Esophagus squamous epithelium (tissue), 5 donors: ENCODE measurements around the gene CARS1. TPM values are rescaled to one million over a fixed set of nuclear protein-coding genes. Genes with fewer than 3 reads are reported as not detected.

ENCODE experiments used
- DNase-seq: peaks from one replicate; lab custom pipeline; 2025; lab: John Stamatoyannopoulos, UW
- H3K27ac ChIP-seq, 4 donors: fragments of 200-600 bp; sonication (generic); one replicate each; pipeline ENCODE4 v1.5.1; 2016 to 2019; ENCODE audit warnings: mild to moderate bottlenecking in 1 of 4
- H3K27me3 ChIP-seq, 4 donors: fragments of 200-600 bp; sonication (generic); 1 replicate in 3 of 4; 2 replicates in 1 of 4; pipeline versions ENCODE4 v1.5.1 to v1.6.0; 2017 to 2021; ENCODE audit warnings: antibody characterized with exemption in 1 of 4
- H3K36me3 ChIP-seq, 3 donors: fragments of 200-600 bp; sonication (generic); one replicate each; pipeline ENCODE4 v1.5.1; 2016 to 2019
- H3K4me1 ChIP-seq, 3 donors: fragments of 200-600 bp; sonication (generic); one replicate each; pipeline ENCODE4 v1.5.1; 2017 to 2019
- H3K4me3 ChIP-seq, 4 donors: fragments of 200-600 bp; sonication (generic); 1 replicate in 3 of 4; 2 replicates in 1 of 4; pipeline ENCODE4 v1.5.1; 2016 to 2019; ENCODE audit warnings: mild to moderate bottlenecking in 2 of 4, moderate library complexity in 1 of 4
- H3K9me3 ChIP-seq, 3 donors: fragments of 200-600 bp; sonication (generic); one replicate each; pipeline ENCODE4 v1.5.1; 2016 to 2019
- CTCF ChIP-seq, 6 experiments: fragments of 450-650 bp in 4 of 6; fragments of 200-600 bp in 2 of 6; sonication (generic) in 2 of 6; IDR thresholded peaks; one replicate each; pipeline ENCODE4 v1.5.1; 2016 to 2019; ENCODE audit warnings: antibody characterized with exemption in 6 of 6, mild to moderate bottlenecking in 4 of 6, moderate library complexity in 4 of 6
- POLR2A ChIP-seq, 4 donors: fragments of 450-650 bp; IDR thresholded peaks; one replicate each; pipeline ENCODE4 v1.6.1; 2017; ENCODE audit warnings: antibody characterized with exemption in 4 of 4, mild to moderate bottlenecking in 4 of 4, moderate library complexity in 3 of 4
- WGBS, 2 donors: methylation state at CpG; one replicate each; pipeline ENCODE4 v1.1.5; 2018; 5-methylcytosine and 5-hydroxymethylcytosine counted together
- intact Hi-C: fragments of 100-400 bp; cut with DNase I; formaldehyde crosslinking; loops from one replicate; pipeline ENCODE4 v1.15.0; 2022
- total RNA-seq, 4 donors: library from RNA; depleted of rRNA; stranded (reverse); fragments of >200 nt; gene quantifications; one replicate each; pipeline ENCODE4 v1.1.0, GENCODE V29; 2016
- donor health status: DM: yes; HTN: yes; CAD: no.

CARS1 gene
- total RNA-seq, 4 donors from 2014 or later, result 22.7 to 35.7 (median 28.4) TPM

- intact Hi-C loops, result no loop called here
- peak overlapping the region; percentile 81 to 98 (median 89) for H3K4me3 ChIP-seq
- no peaks in the 10 kb centered on the region for H3K9me3 ChIP-seq
- H3K4me1 ChIP-seq, result peaks cover 16 to 57% (median 22%) of the 10 kb centered on the region in 3 donors
- no peak for DNase-seq
- H3K36me3 ChIP-seq, result peaks cover 0 to 20% (median 7%) of the 10 kb centered on the region in 3 donors
- TF ChIP-seq POLR2A (IDR thresholded peaks at IDR 0.05), result no peak
- TF ChIP-seq CTCF (IDR thresholded peaks at IDR 0.05), result no peak
- H3K27me3 ChIP-seq, result no peaks in the 10 kb centered on the region
- WGBS, 2 donors, result 0 to 4% methylated on average over 8 to 20 of the region's 29 CpGs
- H3K27ac ChIP-seq, result peak overlapping the region; percentile 88 to 91 (median 89)
Observed at GRCh38 chr11:3056296-3057068, 741 bp downstream of the CARS1 start.

GRCh38 chr11:3055891-3056290 is 1.3 kb downstream of the CARS1 start:
- H3K4me1 ChIP-seq, result peaks cover 16 to 60% (median 28%) of the 10 kb centered on the region in 3 donors
- peak overlapping the region in 3 of 4 donors; percentile 88 to 89 (median 89) for H3K27ac ChIP-seq
- TF ChIP-seq POLR2A (IDR thresholded peaks at IDR 0.05), result no peak
- TF ChIP-seq CTCF (IDR thresholded peaks at IDR 0.05), result no peak
- intact Hi-C loops, result no loop called here
- peaks cover 0 to 20% (median 7%) of the 10 kb centered on the region in 3 donors for H3K36me3 ChIP-seq
- H3K27me3 ChIP-seq, result no peaks in the 10 kb centered on the region
- H3K4me3 ChIP-seq, result peak overlapping the region in 3 of 4 donors; percentile 81 to 96 (median 82)
- 69 to 77% methylated on average over 6 to 8 of the region's 8 CpGs for WGBS, 2 donors
- no peak for DNase-seq
- no peaks in the 10 kb centered on the region for H3K9me3 ChIP-seq

GRCh38 chr11:3052567-3052966 is 4.7 kb downstream of the CARS1 start:
- Histone ChIP-seq H3K4me1 (peaks cover 27 to 69% (median 42%) of the 10 kb centered on the region in 3 donors), H3K27me3 (no peaks in the 10 kb centered on the region), H3K9me3 (no peaks in the 10 kb centered on the region), H3K36me3 (peaks cover 0 to 24% (median 7%) of the 10 kb centered on the region in 3 donors), H3K4me3 (no peak overlapping the region), H3K27ac (no peak overlapping the region)
- intact Hi-C loops, result no loop called here
- no peak for TF ChIP-seq POLR2A (IDR thresholded peaks at IDR 0.05)
- no peak for TF ChIP-seq CTCF (IDR thresholded peaks at IDR 0.05)
- DNase-seq, result no peak
- WGBS, 2 donors, result 74 to 78% methylated on average over 7 to 11 of the region's 11 CpGs

GRCh38 chr11:3052109-3052479 is 5.1 kb downstream of the CARS1 start:
- no peak overlapping the region for H3K4me3 ChIP-seq
- H3K4me1 ChIP-seq, result peaks cover 25 to 66% (median 42%) of the 10 kb centered on the region in 3 donors
- intact Hi-C loops, result no loop called here
- no peaks in the 10 kb centered on the region for H3K27me3 ChIP-seq
- 46 to 73% methylated on average over 13 to 14 of the region's 14 CpGs for WGBS, 2 donors
- peak overlapping the region in 1 of 4 donors; percentile 13 for H3K27ac ChIP-seq
- no peak for DNase-seq
- no peaks in the 10 kb centered on the region for H3K9me3 ChIP-seq
- H3K36me3 ChIP-seq, result peaks cover 0 to 29% (median 7%) of the 10 kb centered on the region in 3 donors
- TF ChIP-seq POLR2A (IDR thresholded peaks at IDR 0.05) (no peak), CTCF (IDR thresholded peaks at IDR 0.05) (no peak)
